GM12891 (cell line): Measurements from ENCODE around the gene STT3A.

Experiments
- POLR2A ChIP-seq: IDR thresholded peaks from 2 replicates; pipeline ENCODE4 v1.6.1; 2011; ENCODE audit warnings: low read depth, low read length, control low read depth
- POLR2AphosphoS5 ChIP-seq: IDR thresholded peaks from 2 replicates; pipeline ENCODE4 v1.6.1; 2011; ENCODE audit warnings: low read depth, low read length, control low read depth

DNA sequence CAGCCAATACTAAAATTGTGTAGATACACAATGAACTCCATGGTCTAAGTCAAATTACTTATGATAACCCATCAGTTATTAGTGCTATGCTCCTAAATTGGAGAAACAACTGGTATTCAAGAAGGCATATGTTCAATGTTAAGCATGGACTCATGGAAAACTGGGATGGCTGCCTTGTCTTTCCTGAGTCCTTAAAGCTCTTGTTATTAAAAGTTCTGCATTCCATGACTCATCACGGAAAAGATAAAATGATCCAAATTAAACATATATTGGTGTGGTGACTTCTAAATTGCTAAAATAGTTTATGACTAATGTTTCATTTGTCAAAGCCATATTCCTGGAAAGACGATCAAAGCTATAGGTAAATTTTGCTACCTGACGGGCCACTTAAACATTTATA, 32.8 kb upstream of the STT3A start:
- TF ChIP-seq POLR2AphosphoS5: no peak
- no peak for TF ChIP-seq POLR2A
